ENCODE measurements around the gene LRRC1.

DNA sequence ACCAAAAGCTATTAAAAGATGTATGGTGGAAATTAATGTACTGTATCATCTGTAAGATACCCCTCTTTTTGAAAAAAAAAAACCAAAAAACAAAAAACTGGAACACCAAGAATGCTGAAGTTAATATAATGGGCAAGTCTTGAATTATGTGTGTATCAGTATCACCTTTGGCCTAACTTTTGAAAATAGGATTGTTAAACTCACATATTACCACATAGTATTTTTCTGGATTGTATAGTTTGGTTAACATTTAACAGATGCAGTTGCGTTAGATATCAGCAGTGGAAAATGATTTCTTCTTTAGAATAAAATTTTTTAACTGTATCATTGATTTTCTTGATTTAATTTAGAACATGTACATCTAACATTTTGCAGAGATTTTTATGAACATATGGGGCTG lies 118.5 kb downstream of the LRRC1 start:
- TF ChIP-seq GATA3 (IDR thresholded peaks at IDR 0.05; ENCODE audit: low read depth, low read length) (no peak), GATA2 (IDR thresholded peaks at IDR 0.05; ENCODE audit: low read depth, low read length) (no peak)
